GM12892 (cell line): ENCODE measurements around the gene CD58.

Experiments
- POLR2A ChIP-seq: IDR thresholded peaks from 2 replicates; pipeline ENCODE4 v1.6.1; 2011; ENCODE audit warnings: low read depth, low read length, control low read depth
- POLR2AphosphoS5 ChIP-seq: IDR thresholded peaks from 2 replicates; pipeline ENCODE4 v1.6.1; 2011; ENCODE audit warnings: low read depth, low read length, control low read depth
- TAF1 ChIP-seq: IDR thresholded peaks from 2 replicates; pipeline ENCODE4 v1.6.1; 2011; ENCODE audit warnings: low read depth, mild to moderate bottlenecking, control low read depth, low read length, borderline replicate concordance

DNA sequence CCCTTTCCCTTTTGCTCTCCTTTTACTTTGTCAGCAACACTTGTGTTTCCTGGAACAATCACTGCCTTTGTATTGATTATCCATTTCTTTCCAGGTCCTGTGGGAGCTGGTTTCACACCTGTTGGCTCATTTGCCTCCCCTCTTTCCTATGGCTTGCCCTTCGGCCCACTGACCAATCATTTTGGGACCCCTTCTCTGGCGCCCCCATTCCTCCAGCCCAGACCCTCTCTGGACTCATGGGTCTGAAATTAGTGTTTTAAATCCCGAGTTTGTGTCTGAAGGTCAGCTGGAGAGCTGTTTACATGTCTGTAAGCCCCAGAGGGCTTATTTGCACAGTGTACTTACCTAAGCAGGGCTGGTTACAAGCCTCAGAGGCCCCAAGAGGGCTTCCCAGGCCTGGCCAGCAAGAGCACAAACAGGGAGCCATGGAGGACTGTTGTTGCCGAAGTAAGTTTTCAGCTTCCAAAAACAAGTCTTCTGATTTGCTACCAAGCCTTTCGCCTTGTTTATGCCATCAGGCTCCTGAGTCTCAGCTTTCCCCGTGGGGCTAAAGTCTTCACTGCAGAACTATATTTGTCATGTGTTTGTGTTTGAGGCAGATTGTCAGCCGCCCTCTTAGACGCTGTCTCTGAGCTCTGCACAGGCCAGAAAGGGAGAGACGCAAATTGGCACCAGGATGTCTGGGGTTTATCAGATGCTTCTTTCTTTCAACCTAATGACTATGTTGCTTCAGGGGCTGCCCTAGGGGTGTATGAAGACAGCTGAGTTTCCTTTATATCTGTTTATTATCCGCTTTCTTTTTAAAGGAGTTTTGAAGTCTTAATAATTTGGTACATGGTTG, 104.8 kb downstream of the CD58 start:
- no peak for TF ChIP-seq POLR2A
- no peak for TF ChIP-seq TAF1
- TF ChIP-seq POLR2AphosphoS5: no peak
